Measurements from ENCODE around the gene PDZD4. TPM values are rescaled to one million over a fixed set of nuclear protein-coding genes. Genes with fewer than 3 reads are reported as not detected.

PDZD4 gene
- polyA plus RNA-seq, 3 donors from 2014 or later: 0.93 to 11.4 (median 6.1) TPM

GRCh38 chrX:153777261-153778090 is 52.9 kb downstream of the PDZD4 start:
- H3K27me3 Mint-ChIP-seq (ENCODE audit: low read depth in 3 of 3): peaks cover 0 to 3% (median 1%) of the 10 kb centered on the region in 3 donors
- no peak for DNase-seq
- peaks cover 3 to 5% of the 10 kb centered on the region in 2 donors for H3K4me1 Mint-ChIP-seq

GRCh38 chrX:153776611-153777045 is 53.7 kb downstream of the PDZD4 start:
- H3K9me3 Mint-ChIP-seq: no peaks in the 10 kb centered on the region
- peaks cover 0 to 3% (median 1%) of the 10 kb centered on the region in 3 donors for H3K27me3 Mint-ChIP-seq (ENCODE audit: low read depth in 3 of 3)
- DNase-seq: no peak
- no peak overlapping the region for H3K27ac Mint-ChIP-seq
- H3K4me1 Mint-ChIP-seq: peaks cover 3 to 5% of the 10 kb centered on the region in 2 donors
- H3K36me3 Mint-ChIP-seq: no peaks in the 10 kb centered on the region
- H3K4me3 Mint-ChIP-seq: no peak overlapping the region

More at GRCh38 chrX:153777261-153778090, 52.9 kb downstream of the PDZD4 start:
- Mint-ChIP-seq H3K36me3 (no peaks in the 10 kb centered on the region), H3K4me3 (no peak overlapping the region), H3K27ac (no peak overlapping the region), H3K9me3 (no peaks in the 10 kb centered on the region)

- no peaks in the 10 kb centered on the region for H3K36me3 Mint-ChIP-seq
- peaks cover 3 to 5% of the 10 kb centered on the region in 2 donors for H3K4me1 Mint-ChIP-seq
- peaks cover 0 to 3% (median 1%) of the 10 kb centered on the region in 3 donors for H3K27me3 Mint-ChIP-seq (ENCODE audit: low read depth in 3 of 3)
- no peaks in the 10 kb centered on the region for H3K9me3 Mint-ChIP-seq
- H3K4me3 Mint-ChIP-seq: no peak overlapping the region
- H3K27ac Mint-ChIP-seq: no peak overlapping the region
- DNase-seq: no peak
Observed at GRCh38 chrX:153776120-153776599, 54.2 kb downstream of the PDZD4 start.

GRCh38 chrX:153775293-153776119 is 54.8 kb downstream of the PDZD4 start:
- DNase-seq: no peak
- peaks cover 0 to 3% (median 1%) of the 10 kb centered on the region in 3 donors for H3K27me3 Mint-ChIP-seq (ENCODE audit: low read depth in 3 of 3)
- H3K27ac Mint-ChIP-seq: no peak overlapping the region
- no peaks in the 10 kb centered on the region for H3K36me3 Mint-ChIP-seq
- H3K4me3 Mint-ChIP-seq: no peak overlapping the region
- peaks cover 3 to 5% of the 10 kb centered on the region in 2 donors for H3K4me1 Mint-ChIP-seq
- H3K9me3 Mint-ChIP-seq: no peaks in the 10 kb centered on the region

- H3K4me1 Mint-ChIP-seq: no peaks in the 10 kb centered on the region
- no peak overlapping the region for H3K27ac Mint-ChIP-seq
- H3K27me3 Mint-ChIP-seq (ENCODE audit: low read depth in 3 of 3): peaks cover 0 to 1% (median under 1%) of the 10 kb centered on the region in 3 donors
- no peaks in the 10 kb centered on the region for H3K36me3 Mint-ChIP-seq
- DNase-seq: no peak
- H3K4me3 Mint-ChIP-seq: no peak overlapping the region
- H3K9me3 Mint-ChIP-seq: no peaks in the 10 kb centered on the region
Observed at GRCh38 chrX:153774576-153775292, 55.6 kb downstream of the PDZD4 start.

GRCh38 chrX:153773741-153774575 is 56.4 kb downstream of the PDZD4 start:
- Mint-ChIP-seq H3K36me3 (no peaks in the 10 kb centered on the region), H3K4me3 (no peak overlapping the region), H3K4me1 (no peaks in the 10 kb centered on the region), H3K9me3 (no peaks in the 10 kb centered on the region), H3K27me3 (ENCODE audit: low read depth in 3 of 3) (no peaks in the 10 kb centered on the region), H3K27ac (no peak overlapping the region)
- no peak for DNase-seq

- Mint-ChIP-seq H3K4me3 (no peak overlapping the region), H3K9me3 (no peaks in the 10 kb centered on the region), H3K27me3 (ENCODE audit: low read depth in 3 of 3) (no peaks in the 10 kb centered on the region), H3K4me1 (no peaks in the 10 kb centered on the region), H3K27ac (no peak overlapping the region), H3K36me3 (no peaks in the 10 kb centered on the region)
- DNase-seq: no peak
Observed at GRCh38 chrX:153773218-153773611, 57.1 kb downstream of the PDZD4 start.

GRCh38 chrX:153772316-153773217 is 57.8 kb downstream of the PDZD4 start:
- no peaks in the 10 kb centered on the region for H3K27me3 Mint-ChIP-seq (ENCODE audit: low read depth in 3 of 3)
- no peak for DNase-seq
- H3K36me3 Mint-ChIP-seq: no peaks in the 10 kb centered on the region
- no peak overlapping the region for H3K4me3 Mint-ChIP-seq
- no peaks in the 10 kb centered on the region for H3K4me1 Mint-ChIP-seq
- H3K27ac Mint-ChIP-seq: no peak overlapping the region
- no peaks in the 10 kb centered on the region for H3K9me3 Mint-ChIP-seq

GRCh38 chrX:153771415-153772315 is 58.7 kb downstream of the PDZD4 start:
- no peak for DNase-seq
- H3K27me3 Mint-ChIP-seq (ENCODE audit: low read depth in 3 of 3): peaks cover 0 to 2% (median 0%) of the 10 kb centered on the region in 3 donors
- no peak overlapping the region for H3K27ac Mint-ChIP-seq
- no peaks in the 10 kb centered on the region for H3K36me3 Mint-ChIP-seq
- no peak overlapping the region for H3K4me3 Mint-ChIP-seq
- H3K9me3 Mint-ChIP-seq: no peaks in the 10 kb centered on the region
- H3K4me1 Mint-ChIP-seq: no peaks in the 10 kb centered on the region

GRCh38 chrX:153770601-153771414 is 59.5 kb downstream of the PDZD4 start:
- no peaks in the 10 kb centered on the region for H3K36me3 Mint-ChIP-seq
- H3K27me3 Mint-ChIP-seq (ENCODE audit: low read depth in 3 of 3): peaks cover 0 to 2% (median 0%) of the 10 kb centered on the region in 3 donors
- H3K9me3 Mint-ChIP-seq: no peaks in the 10 kb centered on the region
- H3K4me3 Mint-ChIP-seq: no peak overlapping the region
- no peak for DNase-seq
- H3K4me1 Mint-ChIP-seq: no peaks in the 10 kb centered on the region
- no peak overlapping the region for H3K27ac Mint-ChIP-seq

All from immature natural killer cell (primary cell).